K562 (cell line): ENCODE results near the gene KISS1R. TPM values are rescaled to one million over a fixed set of nuclear protein-coding genes. Genes with fewer than 3 reads are reported as not detected.
A peak's percentile ranks its signal among the peaks of the same experiment; 100 is the strongest.

Source experiments
- ATAC-seq: fragments of 200-7000 bp; cut with Tn5 transposase; 3 replicates; pipeline ENCODE4 v1.9.1; 2020; ENCODE audit warnings: moderate library complexity
- BruUV-seq: library from RNA; stranded (reverse); fragments of 400-500 nt; replicated peaks from 2 replicates; lab custom pipeline; 2021; lab: Mats Ljungman, UMichigan
- CTCF ChIA-PET: fragments of 300-600 bp; formaldehyde crosslinking; extraction: SDS; loops from one replicate; lab custom pipeline; 2021; ENCODE audit warnings: low intra/inter-chr PET ratio; lab: Yijun Ruan, JAX
- POLR2A ChIA-PET: fragments of 300-600, 350-650 bp; sonication (Branson Sonifier 250); formaldehyde crosslinking; extraction: SDS; loops from one replicate; lab custom pipeline; 2021; ENCODE audit warnings: antibody characterized with exemption, inconsistent platforms; lab: Yijun Ruan, JAX
- DNase-seq, 4 experiments: peaks; one replicate each; pipeline versions ENCODE4 v3.0.0 to v3.0.0-alpha.2; 2011 to 2018; ENCODE audit warnings: low spot score in 3 of 4, mixed read lengths in 3 of 4; ENCODE audit errors: extremely low read depth in 1 of 4
- FAIRE-seq: peaks from 2 replicates; lab custom pipeline; 2011; peaks lifted over from hg19 to GRCh38; lab: Jason Lieb, UNC
- H2AFZ ChIP-seq: 2 replicates; pipeline ENCODE4 v1.6.0; 2011; ENCODE audit warnings: low read depth, low read length, control low read depth, inconsistent platforms
- H3K27ac ChIP-seq: fragments of 200-600 bp; 3 replicates; pipeline ENCODE4 v1.8.0; 2011; ENCODE audit warnings: low read depth, mild to moderate bottlenecking, control low read depth, inconsistent platforms, low read length, moderate library complexity, mixed read lengths; ENCODE audit errors: extremely low read depth
- H3K27me3 ChIP-seq, 2 experiments: fragments of 300-600 bp in 1 of 2; 2 replicates in 1 of 2; 3 replicates in 1 of 2; pipeline versions ENCODE4 v1.6.0 to v1.8.0; 2011; ENCODE audit warnings: inconsistent platforms in 2 of 2, low read length in 2 of 2, mild to moderate bottlenecking in 1 of 2, mixed read lengths in 1 of 2, moderate library complexity in 1 of 2; ENCODE audit not compliant: control insufficient read depth in 2 of 2, insufficient read depth in 2 of 2
- H3K36me3 ChIP-seq: fragments of 300-600 bp; 3 replicates; pipeline ENCODE4 v1.8.0; 2011; ENCODE audit warnings: mild to moderate bottlenecking, low read length, inconsistent platforms; ENCODE audit not compliant: control insufficient read depth, insufficient read depth
- H3K4me1 ChIP-seq, 2 experiments: fragments of 200-600 bp in 1 of 2; replicated peaks in 1 of 2; 2 replicates in 1 of 2; 3 replicates in 1 of 2; pipeline versions ENCODE4 v1.5.1 to v1.8.0; 2011; ENCODE audit warnings: inconsistent platforms in 2 of 2, low read length in 2 of 2, mild to moderate bottlenecking in 1 of 2, mixed read lengths in 1 of 2, moderate library complexity in 1 of 2; ENCODE audit not compliant: control insufficient read depth in 2 of 2, insufficient read depth in 2 of 2
- H3K4me2 ChIP-seq: 2 replicates; pipeline ENCODE4 v1.6.1; 2011; ENCODE audit warnings: low read length, control low read depth, inconsistent platforms, mixed read lengths; ENCODE audit not compliant: insufficient read depth
- H3K4me3 ChIP-seq: fragments of 200-600 bp; sonication (generic), shearing (Covaris generic); 2 replicates; pipeline ENCODE4 v1.5.1; 2016; ENCODE audit warnings: control low read depth, inconsistent platforms
- H3K79me2 ChIP-seq: fragments of 200-600 bp; 3 replicates; pipeline ENCODE4 v1.8.0; 2011; ENCODE audit warnings: low read length, inconsistent platforms; ENCODE audit not compliant: control insufficient read depth, insufficient read depth
- H3K9ac ChIP-seq, 2 experiments: 2 replicates each; pipeline versions ENCODE4 v1.6.0 to v1.6.1; 2011; ENCODE audit warnings: low read depth in 2 of 2, low read length in 2 of 2, control low read depth in 1 of 2, inconsistent platforms in 1 of 2, mild to moderate bottlenecking in 1 of 2, mixed read lengths in 1 of 2; ENCODE audit not compliant: insufficient read depth in 1 of 2
- H3K9me1 ChIP-seq: one replicate; pipeline ENCODE4 v1.6.0; 2011; ENCODE audit warnings: inconsistent platforms, mild to moderate bottlenecking, low read length, moderate library complexity; ENCODE audit not compliant: control insufficient read depth, insufficient read depth
- H3K9me3 ChIP-seq: replicated peaks from 2 replicates; pipeline ENCODE4 v1.5.1; 2011; ENCODE audit warnings: low read depth, low read length, inconsistent platforms; ENCODE audit not compliant: control insufficient read depth, insufficient read depth
- H4K20me1 ChIP-seq: replicated peaks from 2 replicates; pipeline ENCODE4 v1.6.1; 2011; ENCODE audit warnings: low read length, inconsistent platforms, mixed read lengths; ENCODE audit not compliant: control insufficient read depth, insufficient read depth
- C11orf30 ChIP-seq: fragments of 450-650 bp; IDR thresholded peaks from 2 replicates; pipeline ENCODE4 v1.6.1; 2016; ENCODE audit warnings: low read depth, mild to moderate bottlenecking
- ZNF263 ChIP-seq: sonication (generic); formaldehyde crosslinking; IDR thresholded peaks from 2 replicates; pipeline ENCODE4 v1.8.0; 2022; ENCODE audit warnings: mild to moderate bottlenecking, missing genetic modification reagents, borderline replicate concordance
- WGBS: fragments of 100-300 bp; shearing (Covaris generic); methylation state at CpG from one replicate; pipeline ENCODE4 v1.1.6; 2016; ENCODE audit warnings: low coverage, mixed read lengths; ENCODE audit not compliant: insufficient coverage; ENCODE audit errors: missing lambda C conversion rate; 5-methylcytosine and 5-hydroxymethylcytosine counted together
- in situ Hi-C: fragments of 300-500 bp; cut with MboI; formaldehyde crosslinking; loops from 4 replicates; pipeline ENCODE4 v1.15.0; 2018; ENCODE audit warnings: inconsistent platforms, mixed read lengths
- intact Hi-C: fragments of 100-400 bp; cut with micrococcal nuclease; formaldehyde crosslinking; loops from 2 replicates; pipeline ENCODE4 v1.14.2; 2022
- polyA plus RNA-seq, 8 experiments: library from polyadenylated mRNA; depleted of rRNA in 4 of 8; stranded (reverse) in 5 of 8; unstranded in 3 of 8; fragments of >200 nt; fragmentation: Nextera tagmentation in 2 of 8; fragmentation: Illumina TruSeq in 1 of 8; extraction: Ambion mirVana in 2 of 8; extraction: Trizol in 1 of 8; gene quantifications; 2 replicates each; pipeline versions ENCODE4 v1.2.1 to v1.2.3, GENCODE V29; 2011 to 2014; ENCODE audit warnings: inconsistent platforms in 1 of 8, missing spikeins in 1 of 8
- total RNA-seq, 7 experiments: library from RNA; depleted of rRNA in 6 of 7; stranded (reverse); fragments of >200 nt in 6 of 7; fragmentation: Illumina TruSeq in 2 of 7; extraction: Trizol in 2 of 7; gene quantifications; 2 replicates each; pipeline versions ENCODE4 v1.2.1 to v1.2.3, GENCODE V29; 2011 to 2021; ENCODE audit warnings: low replicate concordance in 1 of 7

The KISS1R gene
- total and polyA plus RNA-seq, 9 of the 15 experiments (the other 6 are each of a cell fraction or from before 2014, with no cell fraction given): 0.37 to 39.4 (median 2.0) TPM

- BruUV-seq: no TSS peak
- in situ Hi-C loops: no loop called here
Measured at GRCh38 chr19:931860-932647, 14.9 kb downstream of the KISS1R start.

More at GRCh38 chr19:931860-932647, 14.9 kb downstream of the KISS1R start:
- 93% methylated on average over 20 of the region's 32 CpGs for WGBS
- H3K9ac ChIP-seq: 0 out of 4 replicates have a peak overlapping the region, but pooled peaks of 1 of the 2 experiments have one; percentile 17
- ChIA-PET CTCF (no interaction called here), POLR2A (interaction anchor here (0.9 to 1.6 kb wide), 2 partner anchors 9 to 10 kb away, joined by 4 read pairs; no protein-coding TSS in a partner anchor)
- H3K27ac ChIP-seq: no peak overlapping the region
- H3K79me2 ChIP-seq: peaks cover 78% of the 10 kb centered on the region
- H3K9me1 ChIP-seq: no peaks in the 10 kb centered on the region
- H4K20me1 ChIP-seq: no peaks in the 10 kb centered on the region; the same call in 1 of the 2 replicates
- H3K27me3 ChIP-seq: no peaks in the 10 kb centered on the region
- TF ChIP-seq C11orf30 (no peak), ZNF263 (peak; percentile 60; the same call in 1 of the 2 replicates)
- peaks cover 0 to 60% of the 10 kb centered on the region in 2 experiments; a peak in 4 of 5 replicates for H3K4me1 ChIP-seq
- intact Hi-C loops: no loop called here
- no peaks in the 10 kb centered on the region for H3K9me3 ChIP-seq
- no peak for FAIRE-seq
- no peak overlapping the region for H2AFZ ChIP-seq
- H3K4me2 ChIP-seq: no peak overlapping the region
- no peak for ATAC-seq
- H3K4me3 ChIP-seq: no peak overlapping the region
- peaks cover 80% of the 10 kb centered on the region; the same call in 2 of the 3 replicates for H3K36me3 ChIP-seq
- no peak for DNase-seq
